ENCODE measurements around the gene IFT43.

DNA sequence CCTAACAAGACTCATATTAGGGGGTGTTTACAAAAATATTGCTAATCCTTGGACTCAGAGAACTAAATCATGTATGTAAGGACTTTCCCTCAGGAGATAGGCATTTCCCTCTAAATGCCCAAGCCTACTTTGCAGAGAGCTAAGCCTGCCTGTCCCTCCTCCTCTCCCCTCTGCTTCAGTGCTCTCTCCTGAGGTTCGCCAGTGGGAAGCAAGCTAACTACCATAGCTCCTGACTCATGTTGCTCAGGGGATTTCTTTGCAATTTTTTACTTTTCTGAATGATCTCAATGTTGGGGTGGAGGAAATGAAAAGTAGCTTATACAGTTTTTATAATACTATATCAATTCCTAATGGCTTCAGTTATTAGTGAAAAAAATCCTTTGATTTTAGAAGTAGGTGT is 29.6 kb downstream of the IFT43 start:
- no peak for TF ChIP-seq EZH2 (IDR thresholded peaks at IDR 0.05; ENCODE audit: low read length, missing control alignments)
- TF ChIP-seq, protein P1, sequence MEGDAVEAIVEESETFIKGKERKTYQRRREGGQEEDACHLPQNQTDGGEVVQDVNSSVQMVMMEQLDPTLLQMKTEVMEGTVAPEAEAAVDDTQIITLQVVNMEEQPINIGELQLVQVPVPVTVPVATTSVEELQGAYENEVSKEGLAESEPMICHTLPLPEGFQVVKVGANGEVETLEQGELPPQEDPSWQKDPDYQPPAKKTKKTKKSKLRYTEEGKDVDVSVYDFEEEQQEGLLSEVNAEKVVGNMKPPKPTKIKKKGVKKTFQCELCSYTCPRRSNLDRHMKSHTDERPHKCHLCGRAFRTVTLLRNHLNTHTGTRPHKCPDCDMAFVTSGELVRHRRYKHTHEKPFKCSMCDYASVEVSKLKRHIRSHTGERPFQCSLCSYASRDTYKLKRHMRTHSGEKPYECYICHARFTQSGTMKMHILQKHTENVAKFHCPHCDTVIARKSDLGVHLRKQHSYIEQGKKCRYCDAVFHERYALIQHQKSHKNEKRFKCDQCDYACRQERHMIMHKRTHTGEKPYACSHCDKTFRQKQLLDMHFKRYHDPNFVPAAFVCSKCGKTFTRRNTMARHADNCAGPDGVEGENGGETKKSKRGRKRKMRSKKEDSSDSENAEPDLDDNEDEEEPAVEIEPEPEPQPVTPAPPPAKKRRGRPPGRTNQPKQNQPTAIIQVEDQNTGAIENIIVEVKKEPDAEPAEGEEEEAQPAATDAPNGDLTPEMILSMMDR (conservative IDR thresholded peaks at IDR 0.05 in 1 of 2, IDR thresholded peaks at IDR 0.05 in 1 of 2; ENCODE audit: low read depth in 1 of 2, low read length in 2 of 2), result no peak

Data from fibroblast of lung (primary cell).